AG09309 (cell line): ENCODE results near the gene CBX4.

ENCODE experiments used
- DNase-seq: peaks from one replicate; pipeline ENCODE4 v3.0.0-alpha.2; 2010; ENCODE audit warnings: low read depth
- H3K4me3 ChIP-seq: 2 replicates; pipeline ENCODE4 v1.5.1; 2011; ENCODE audit warnings: mild to moderate bottlenecking, low read depth, low read length, moderate library complexity; ENCODE audit not compliant: control insufficient read depth
- TF ChIP-seq, protein P1 (sequence below): IDR thresholded peaks from 2 replicates; pipeline ENCODE4 v1.5.1; 2011; ENCODE audit warnings: mild to moderate bottlenecking, low read depth, low read length, inconsistent platforms; ENCODE audit not compliant: insufficient read depth, control insufficient read depth; ENCODE audit errors: missing control alignments

Gene CBX4

DNA sequence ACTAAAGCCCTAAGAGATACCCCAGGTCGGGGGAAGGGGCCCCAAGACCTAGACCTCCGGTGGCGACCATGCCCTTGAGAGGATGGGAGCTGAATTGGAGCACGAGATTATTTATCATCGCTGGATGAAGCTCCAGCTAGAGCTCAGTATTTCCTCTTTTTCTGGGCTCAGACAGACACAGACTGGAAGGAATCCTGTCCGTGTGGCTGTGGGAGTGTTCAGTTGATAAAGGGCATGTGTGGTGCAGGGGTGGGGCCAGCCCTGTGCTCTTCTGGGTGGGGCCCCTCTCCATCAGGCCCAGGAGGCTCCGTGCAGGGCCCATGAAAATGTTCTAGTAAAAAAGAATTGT, 6.3 kb upstream of the CBX4 start:
- DNase-seq: no peak
- TF ChIP-seq, protein P1, sequence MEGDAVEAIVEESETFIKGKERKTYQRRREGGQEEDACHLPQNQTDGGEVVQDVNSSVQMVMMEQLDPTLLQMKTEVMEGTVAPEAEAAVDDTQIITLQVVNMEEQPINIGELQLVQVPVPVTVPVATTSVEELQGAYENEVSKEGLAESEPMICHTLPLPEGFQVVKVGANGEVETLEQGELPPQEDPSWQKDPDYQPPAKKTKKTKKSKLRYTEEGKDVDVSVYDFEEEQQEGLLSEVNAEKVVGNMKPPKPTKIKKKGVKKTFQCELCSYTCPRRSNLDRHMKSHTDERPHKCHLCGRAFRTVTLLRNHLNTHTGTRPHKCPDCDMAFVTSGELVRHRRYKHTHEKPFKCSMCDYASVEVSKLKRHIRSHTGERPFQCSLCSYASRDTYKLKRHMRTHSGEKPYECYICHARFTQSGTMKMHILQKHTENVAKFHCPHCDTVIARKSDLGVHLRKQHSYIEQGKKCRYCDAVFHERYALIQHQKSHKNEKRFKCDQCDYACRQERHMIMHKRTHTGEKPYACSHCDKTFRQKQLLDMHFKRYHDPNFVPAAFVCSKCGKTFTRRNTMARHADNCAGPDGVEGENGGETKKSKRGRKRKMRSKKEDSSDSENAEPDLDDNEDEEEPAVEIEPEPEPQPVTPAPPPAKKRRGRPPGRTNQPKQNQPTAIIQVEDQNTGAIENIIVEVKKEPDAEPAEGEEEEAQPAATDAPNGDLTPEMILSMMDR: no peak
- H3K4me3 ChIP-seq: no peak overlapping the region

DNA sequence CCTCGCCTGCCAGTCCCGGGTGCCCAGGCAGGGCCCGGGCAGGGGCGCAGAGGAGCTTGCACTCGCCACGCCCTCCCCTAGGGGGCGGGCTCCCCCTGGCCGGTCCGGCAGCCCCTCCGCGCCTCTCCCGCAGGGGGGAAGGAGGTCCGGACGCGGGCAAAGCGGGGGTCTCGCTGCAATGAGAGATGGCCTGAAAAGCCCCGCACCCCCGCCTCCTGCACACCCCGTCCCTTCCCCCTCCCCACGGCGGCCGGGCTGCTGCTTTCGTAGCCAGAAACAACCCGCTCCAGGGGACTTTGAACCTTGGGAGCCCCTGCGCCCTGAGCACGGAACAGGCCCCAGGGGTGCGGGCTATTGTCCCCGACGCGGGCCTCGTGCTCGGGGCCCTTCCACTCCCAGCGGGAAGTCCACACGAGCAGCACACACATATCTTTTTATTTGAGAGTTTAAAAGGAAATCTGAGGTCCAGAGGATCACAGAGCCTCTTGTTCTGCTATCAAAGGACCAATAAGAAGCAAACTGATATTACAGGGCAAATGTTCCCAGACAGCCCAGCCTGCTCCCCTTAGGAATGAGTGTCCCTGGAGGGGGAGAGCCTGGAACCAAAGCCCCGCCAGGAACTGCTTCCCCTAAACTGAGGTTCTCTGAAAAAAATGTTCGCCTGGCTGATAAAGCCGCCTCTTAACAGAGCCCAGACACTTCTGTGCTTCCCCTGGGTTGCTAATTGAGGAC, 5.8 kb upstream of the CBX4 start:
- peak overlapping the region; percentile 10 for H3K4me3 ChIP-seq
- TF ChIP-seq, protein P1: peak; percentile 66
- no peak for DNase-seq

DNA sequence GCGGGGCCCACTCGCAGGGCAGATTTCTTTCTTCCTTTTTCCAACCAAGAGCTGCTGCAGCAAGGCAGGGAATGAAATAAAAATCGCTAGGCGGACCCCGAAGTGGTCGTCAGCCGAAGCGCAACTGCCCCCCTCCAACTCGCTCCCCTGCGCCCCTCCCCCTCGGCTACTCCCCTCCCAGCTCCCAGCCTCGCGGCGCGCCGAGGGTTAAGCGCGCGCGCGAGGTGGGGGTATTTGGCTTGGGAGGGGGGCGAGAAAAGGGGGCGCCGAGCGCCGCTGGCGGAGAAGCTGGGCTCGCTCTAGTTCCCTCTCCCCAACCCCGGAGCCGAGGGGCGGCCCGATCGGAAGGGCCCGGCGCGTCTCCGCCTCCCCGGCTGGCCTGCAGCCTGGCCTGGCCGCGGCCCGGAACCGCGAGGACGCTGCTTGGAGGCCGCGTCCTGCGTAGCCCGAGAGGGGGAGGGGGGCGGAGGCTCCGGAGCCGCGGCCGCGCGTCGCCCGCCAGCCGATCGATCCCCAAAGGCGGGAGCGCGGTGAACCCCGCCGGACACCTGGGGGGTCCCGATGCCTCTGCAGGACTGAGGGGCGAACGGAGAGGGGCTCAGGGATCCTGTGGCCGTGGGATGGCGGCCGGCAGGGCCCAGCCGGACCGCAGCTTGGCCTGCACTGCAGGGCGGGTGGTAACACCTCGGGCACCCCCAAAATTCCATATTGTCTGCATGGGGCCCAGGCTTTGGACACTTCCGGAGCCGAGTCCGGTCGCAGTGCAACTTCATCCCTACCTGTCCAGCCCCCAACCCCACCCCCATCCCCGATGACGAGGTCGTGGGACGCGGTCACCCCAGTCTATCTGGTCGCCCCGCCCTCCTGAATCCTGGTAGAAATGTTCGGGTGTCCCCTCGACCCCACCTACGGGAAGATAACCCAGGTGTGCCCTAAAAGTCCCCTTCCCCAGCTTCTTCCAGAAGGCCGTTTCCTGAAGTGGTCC, 4.9 kb upstream of the CBX4 start:
- H3K4me3 ChIP-seq: peak overlapping the region; percentile 60
- DNase-seq: no peak
- TF ChIP-seq, protein P1: no peak

DNA sequence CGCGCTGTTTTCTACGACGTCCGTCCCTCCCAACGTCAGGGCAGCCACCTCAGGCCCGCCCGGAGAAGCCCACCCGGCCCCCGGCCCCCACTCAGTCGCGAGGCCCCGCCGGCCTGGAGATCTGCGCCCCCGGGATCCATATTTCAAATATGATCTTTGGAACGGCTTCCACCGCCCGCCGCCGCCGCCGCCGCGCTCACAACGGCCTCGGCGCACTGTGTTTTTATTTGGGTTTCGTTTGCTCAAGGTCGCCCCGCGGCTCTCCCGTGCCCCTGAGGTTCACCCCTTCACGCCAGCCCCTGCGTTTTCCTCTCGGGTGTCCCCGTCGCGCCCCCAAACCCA, 4.2 kb upstream of the CBX4 start:
- TF ChIP-seq, protein P1: no peak
- H3K4me3 ChIP-seq: peak overlapping the region; percentile 60
- no peak for DNase-seq

DNA sequence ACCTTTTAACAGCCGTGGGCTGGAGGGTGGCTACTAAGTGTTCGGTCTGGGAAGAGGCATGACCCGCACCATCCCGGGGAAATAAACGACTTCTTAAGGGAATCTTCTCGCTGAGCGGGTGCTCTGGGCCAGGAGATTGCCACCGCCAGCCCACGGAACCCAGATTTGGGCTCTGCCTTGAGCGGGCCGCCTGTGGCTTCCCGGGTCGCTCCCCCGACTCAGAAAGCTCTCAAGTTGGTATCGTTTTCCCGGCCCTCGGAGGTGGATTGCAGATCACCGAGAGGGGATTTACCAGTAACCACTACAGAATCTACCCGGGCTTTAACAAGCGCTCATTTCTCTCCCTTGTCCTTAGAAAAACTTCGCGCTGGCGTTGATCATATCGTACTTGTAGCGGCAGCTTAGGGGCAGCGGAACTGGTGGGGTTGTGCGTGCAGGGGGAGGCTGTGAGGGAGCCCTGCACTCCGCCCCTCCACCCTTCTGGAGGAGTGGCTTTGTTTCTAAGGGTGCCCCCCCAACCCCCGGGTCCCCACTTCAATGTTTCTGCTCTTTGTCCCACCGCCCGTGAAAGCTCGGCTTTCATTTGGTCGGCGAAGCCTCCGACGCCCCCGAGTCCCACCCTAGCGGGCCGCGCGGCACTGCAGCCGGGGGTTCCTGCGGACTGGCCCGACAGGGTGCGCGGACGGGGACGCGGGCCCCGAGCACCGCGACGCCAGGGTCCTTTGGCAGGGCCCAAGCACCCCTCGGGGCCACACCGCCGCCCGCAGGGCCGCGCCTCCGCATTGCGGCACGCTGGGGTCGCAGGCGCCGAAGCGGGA, 3.6 kb upstream of the CBX4 start:
- TF ChIP-seq, protein P1: no peak
- peak overlapping the region; percentile 60 for H3K4me3 ChIP-seq
- DNase-seq: no peak

DNA sequence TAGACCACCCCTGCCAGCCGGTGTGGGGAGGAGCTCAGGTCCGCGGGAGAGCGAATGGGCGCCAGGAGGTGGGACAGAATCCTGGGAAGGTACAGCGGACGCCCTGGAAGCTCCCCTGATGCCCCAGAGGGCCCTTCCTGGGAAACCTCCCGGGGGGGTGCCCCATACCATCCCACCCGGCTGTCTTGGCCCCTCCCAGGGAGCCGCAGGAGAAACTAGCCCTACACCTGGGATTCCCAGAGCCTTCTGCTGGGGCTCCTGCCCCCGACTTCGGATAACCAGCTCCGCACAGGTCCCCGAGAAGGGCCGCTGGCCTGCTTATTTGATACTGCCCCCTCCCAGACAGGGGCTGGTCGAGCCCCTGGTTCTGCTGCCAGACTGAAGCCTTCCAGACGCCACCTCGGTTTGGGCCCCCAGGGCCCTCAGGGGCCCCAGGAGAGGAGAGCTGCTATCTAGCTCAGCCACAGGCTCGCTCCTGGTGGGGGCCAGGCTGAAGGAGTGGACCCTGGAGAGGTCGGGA, 3.0 kb upstream of the CBX4 start:
- TF ChIP-seq, protein P1: no peak
- no peak for DNase-seq
- no peak overlapping the region for H3K4me3 ChIP-seq
